Measurements from ENCODE around the gene CYRIA. TPM values are rescaled to one million over a fixed set of nuclear protein-coding genes. Genes with fewer than 3 reads are reported as not detected.

CYRIA gene
- total RNA-seq, 1 donor from 2014 or later = 29.4 TPM

GRCh38 chr2:16623564-16624435 is 41.8 kb downstream of the CYRIA start:
- Histone ChIP-seq H3K27ac (peak overlapping the region; percentile 78), H3K9me3 (no peaks in the 10 kb centered on the region), H3K36me3 (peaks cover 31% of the 10 kb centered on the region), H3K4me1 (peaks cover 76% of the 10 kb centered on the region), H3K27me3 (ENCODE audit: low read depth) (no peaks in the 10 kb centered on the region), H3K4me3 (no peak overlapping the region)
- ATAC-seq (no peak), DNase-seq (no peak)
- TF ChIP-seq, protein P1, sequence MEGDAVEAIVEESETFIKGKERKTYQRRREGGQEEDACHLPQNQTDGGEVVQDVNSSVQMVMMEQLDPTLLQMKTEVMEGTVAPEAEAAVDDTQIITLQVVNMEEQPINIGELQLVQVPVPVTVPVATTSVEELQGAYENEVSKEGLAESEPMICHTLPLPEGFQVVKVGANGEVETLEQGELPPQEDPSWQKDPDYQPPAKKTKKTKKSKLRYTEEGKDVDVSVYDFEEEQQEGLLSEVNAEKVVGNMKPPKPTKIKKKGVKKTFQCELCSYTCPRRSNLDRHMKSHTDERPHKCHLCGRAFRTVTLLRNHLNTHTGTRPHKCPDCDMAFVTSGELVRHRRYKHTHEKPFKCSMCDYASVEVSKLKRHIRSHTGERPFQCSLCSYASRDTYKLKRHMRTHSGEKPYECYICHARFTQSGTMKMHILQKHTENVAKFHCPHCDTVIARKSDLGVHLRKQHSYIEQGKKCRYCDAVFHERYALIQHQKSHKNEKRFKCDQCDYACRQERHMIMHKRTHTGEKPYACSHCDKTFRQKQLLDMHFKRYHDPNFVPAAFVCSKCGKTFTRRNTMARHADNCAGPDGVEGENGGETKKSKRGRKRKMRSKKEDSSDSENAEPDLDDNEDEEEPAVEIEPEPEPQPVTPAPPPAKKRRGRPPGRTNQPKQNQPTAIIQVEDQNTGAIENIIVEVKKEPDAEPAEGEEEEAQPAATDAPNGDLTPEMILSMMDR (IDR thresholded peaks at IDR 0.05) = no peak
- intact Hi-C loops (cut with DNase I) = no loop called here

- Histone ChIP-seq H3K27me3 (ENCODE audit: low read depth) (no peaks in the 10 kb centered on the region), H3K36me3 (peaks cover 37% of the 10 kb centered on the region), H3K9me3 (no peaks in the 10 kb centered on the region), H3K4me1 (peaks cover 72% of the 10 kb centered on the region), H3K27ac (peak overlapping the region; percentile 64), H3K4me3 (no peak overlapping the region)
- TF ChIP-seq, protein P1 (IDR thresholded peaks at IDR 0.05) = no peak
- ATAC-seq (no peak), DNase-seq (no peak)
- intact Hi-C loops (cut with DNase I) = no loop called here
Observed at GRCh38 chr2:16623031-16623430, 42.6 kb downstream of the CYRIA start.

DNA sequence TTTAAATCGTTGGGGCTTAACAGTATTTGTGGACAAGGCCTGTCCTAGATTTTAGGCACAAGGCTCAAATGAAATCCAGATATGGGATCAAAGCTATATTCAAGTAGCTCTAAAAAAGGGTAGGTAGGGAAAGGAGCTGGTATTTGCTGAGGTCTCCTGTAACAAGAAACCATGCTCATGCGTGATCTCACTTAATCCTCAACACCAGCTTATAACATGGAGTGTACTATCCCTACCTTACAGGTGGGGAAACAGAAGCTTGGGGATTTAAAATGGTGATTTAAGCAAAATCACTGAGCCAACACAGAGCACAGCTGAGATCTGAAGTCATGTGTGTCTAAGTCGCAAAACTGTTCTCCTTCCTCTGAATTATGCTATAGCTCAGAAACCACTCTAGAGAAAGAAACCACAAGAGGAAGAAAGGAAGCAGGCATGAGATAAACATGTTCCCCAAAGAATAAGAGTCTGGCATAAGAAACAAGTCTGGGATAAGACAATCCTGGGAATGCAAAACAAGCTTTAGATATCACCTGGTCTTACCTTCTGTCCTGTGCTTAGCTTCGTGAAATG is 43.1 kb downstream of the CYRIA start:
- ATAC-seq (peak in 1 of 2 donors; percentile 37), DNase-seq (no peak)
- TF ChIP-seq, protein P1 (IDR thresholded peaks at IDR 0.05) = no peak
- H3K4me3 ChIP-seq = no peak overlapping the region
- peak overlapping the region; percentile 64 for H3K27ac ChIP-seq
- H3K4me1 ChIP-seq = peaks cover 72% of the 10 kb centered on the region
- peaks cover 37% of the 10 kb centered on the region for H3K36me3 ChIP-seq
- no peaks in the 10 kb centered on the region for H3K27me3 ChIP-seq (ENCODE audit: low read depth)
- no peaks in the 10 kb centered on the region for H3K9me3 ChIP-seq
- intact Hi-C loops (cut with DNase I) = no loop called here

DNA sequence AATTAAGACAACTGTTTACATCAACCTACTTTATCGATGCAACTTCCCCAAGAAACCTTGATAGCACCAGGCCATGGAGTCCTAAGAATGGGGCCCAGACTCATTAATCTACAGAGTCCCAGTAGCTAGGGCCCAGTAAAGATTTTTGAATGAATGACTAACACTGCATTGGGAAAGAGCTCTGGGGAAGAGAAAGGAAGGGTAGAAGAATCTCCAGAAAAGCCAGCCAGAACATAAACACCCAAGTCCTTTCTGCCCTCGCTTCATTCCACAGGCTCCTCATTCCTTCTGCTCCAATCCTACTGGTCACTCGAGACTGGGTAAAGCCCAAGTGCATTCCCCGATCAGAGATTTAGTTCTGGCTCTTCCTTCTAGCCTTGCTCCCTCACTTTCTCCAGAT is 44.3 kb downstream of the CYRIA start:
- TF ChIP-seq, protein P1 (IDR thresholded peaks at IDR 0.05) = no peak
- no peak for DNase-seq
- Histone ChIP-seq H3K27me3 (ENCODE audit: low read depth) (no peaks in the 10 kb centered on the region), H3K4me1 (peaks cover 72% of the 10 kb centered on the region), H3K36me3 (peaks cover 37% of the 10 kb centered on the region), H3K27ac (peak overlapping the region; percentile 64), H3K9me3 (no peaks in the 10 kb centered on the region), H3K4me3 (no peak overlapping the region)
- intact Hi-C loops (cut with DNase I) = no loop called here
- ATAC-seq = no peak

DNA sequence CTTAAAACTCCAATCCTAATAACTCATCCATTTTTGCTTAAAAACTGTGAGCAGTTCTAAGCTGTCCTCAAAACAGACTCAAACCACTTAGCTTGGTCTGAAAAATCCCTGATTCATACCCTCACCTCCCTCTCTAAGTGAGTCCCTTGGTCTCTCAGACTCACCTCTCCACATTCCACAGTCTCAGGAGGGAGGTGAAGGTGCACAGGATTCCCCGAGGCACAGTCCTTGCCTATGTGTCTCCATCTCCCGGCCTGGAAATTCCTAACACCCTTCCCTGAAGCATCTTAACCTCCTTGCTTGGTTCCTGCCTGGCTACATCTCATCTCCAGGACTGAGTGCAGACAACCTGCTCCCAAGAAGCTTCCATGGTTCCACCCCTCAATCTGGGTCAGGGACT is 45.0 kb downstream of the CYRIA start:
- DNase-seq = no peak
- intact Hi-C loops (cut with DNase I) = no loop called here
- Histone ChIP-seq H3K27ac (no peak overlapping the region), H3K4me3 (no peak overlapping the region), H3K36me3 (peaks cover 41% of the 10 kb centered on the region), H3K27me3 (ENCODE audit: low read depth) (no peaks in the 10 kb centered on the region), H3K9me3 (no peaks in the 10 kb centered on the region), H3K4me1 (peaks cover 69% of the 10 kb centered on the region)
- TF ChIP-seq, protein P1 (IDR thresholded peaks at IDR 0.05) = no peak
- no peak for ATAC-seq
